IMR-90 (cell line): ENCODE data around the gene MACROD1. TPM values are rescaled to one million over a fixed set of nuclear protein-coding genes. Genes with fewer than 3 reads are reported as not detected.

Experiments used
- ATAC-seq: fragments of 200-7000 bp; cut with Tn5 transposase; 2 replicates; pipeline ENCODE4 v1.9.1; 2020; ENCODE audit warnings: low read depth, mild to moderate bottlenecking, moderate library complexity
- BruUV-seq: library from RNA; stranded (reverse); fragments of 400-500 nt; replicated peaks from 2 replicates; lab custom pipeline; 2021; lab: Mats Ljungman, UMichigan
- CTCF ChIA-PET: fragments of 300-600 bp; formaldehyde crosslinking; extraction: SDS; loops from one replicate; lab custom pipeline; 2021; ENCODE audit warnings: antibody characterized with exemption; lab: Yijun Ruan, JAX
- POLR2A ChIA-PET: fragments of 300-600 bp; sonication (Branson Sonifier 250); formaldehyde crosslinking; loops from one replicate; lab custom pipeline; 2022; ENCODE audit warnings: antibody characterized with exemption; ENCODE audit not compliant: unreplicated experiment; lab: Charles Lee
- DNase-seq: peaks from one replicate; pipeline ENCODE4 v3.0.0; 2013
- H2AFZ ChIP-seq: replicated peaks from 2 replicates; pipeline ENCODE3; 2013; ENCODE audit warnings: low read length, mild to moderate bottlenecking; ENCODE audit not compliant: poor library complexity
- H2AK5ac ChIP-seq: 2 replicates; pipeline ENCODE4 v1.6.1; 2013; ENCODE audit warnings: low read depth, low read length, inconsistent platforms
- H2AK9ac ChIP-seq: replicated peaks from 2 replicates; pipeline ENCODE3; 2013; ENCODE audit warnings: mild to moderate bottlenecking, low read depth, low read length, moderate library complexity; ENCODE audit not compliant: poor library complexity
- H2BK120ac ChIP-seq: 2 replicates; pipeline ENCODE4 v1.6.1; 2013; ENCODE audit warnings: low read depth, low read length, inconsistent platforms
- H2BK15ac ChIP-seq: 3 replicates; pipeline ENCODE4 v1.6.1; 2013; ENCODE audit warnings: low read depth, low read length, inconsistent platforms
- H2BK20ac ChIP-seq: 2 replicates; pipeline ENCODE4 v1.6.1; 2013; ENCODE audit warnings: low read depth, mild to moderate bottlenecking, inconsistent platforms, low read length, moderate library complexity
- H2BK5ac ChIP-seq: 2 replicates; pipeline ENCODE4 v1.6.1; 2013; ENCODE audit warnings: mild to moderate bottlenecking, low read depth, low read length, inconsistent platforms; ENCODE audit not compliant: poor library complexity, severe bottlenecking
- H3K14ac ChIP-seq: replicated peaks from 2 replicates; pipeline ENCODE4 v1.6.1; 2013; ENCODE audit warnings: low read depth, low read length, inconsistent platforms
- H3K18ac ChIP-seq: 2 replicates; pipeline ENCODE4 v1.6.1; 2013; ENCODE audit warnings: low read depth, low read length, control low read depth
- H3K23ac ChIP-seq: 2 replicates; pipeline ENCODE4 v1.6.1; 2013; ENCODE audit warnings: low read depth, low read length, inconsistent platforms
- H3K27ac ChIP-seq: 2 replicates; pipeline ENCODE4 v1.5.1; 2013; ENCODE audit warnings: mild to moderate bottlenecking, control low read depth, low read length; ENCODE audit not compliant: insufficient read depth
- H3K27me3 ChIP-seq: 2 replicates; pipeline ENCODE4 v1.6.1; 2013; ENCODE audit warnings: low read length; ENCODE audit not compliant: control insufficient read depth, insufficient read depth
- H3K36me3 ChIP-seq: 2 replicates; pipeline ENCODE4 v1.6.1; 2013; ENCODE audit warnings: low read length, mixed read lengths; ENCODE audit not compliant: control insufficient read depth, insufficient read depth
- H3K4ac ChIP-seq: 2 replicates; pipeline ENCODE4 v1.6.1; 2013; ENCODE audit warnings: low read depth, low read length, inconsistent platforms
- H3K4me1 ChIP-seq: 2 replicates; pipeline ENCODE4 v1.6.1; 2013; ENCODE audit warnings: low read length, mixed read lengths; ENCODE audit not compliant: control insufficient read depth, insufficient read depth
- H3K4me2 ChIP-seq: 2 replicates; pipeline ENCODE4 v1.6.1; 2013; ENCODE audit warnings: low read depth, mild to moderate bottlenecking, control low read depth, low read length, moderate library complexity
- H3K4me3 ChIP-seq: 2 replicates; pipeline ENCODE4 v1.5.1; 2013; ENCODE audit warnings: low read depth, mild to moderate bottlenecking, control low read depth, low read length, moderate library complexity; ENCODE audit not compliant: insufficient read depth
- H3K56ac ChIP-seq: 2 replicates; pipeline ENCODE4 v1.6.1; 2013; ENCODE audit warnings: low read length, inconsistent platforms; ENCODE audit not compliant: insufficient read depth; ENCODE audit errors: extremely low read depth
- H3K79me1 ChIP-seq, 2 experiments: 2 replicates each; pipeline ENCODE4 v1.6.1; 2013; ENCODE audit warnings: low read length in 2 of 2, inconsistent platforms in 1 of 2, low read depth in 1 of 2
- H3K9ac ChIP-seq: 2 replicates; pipeline ENCODE4 v1.6.1; 2013; ENCODE audit warnings: low read depth, low read length, control low read depth
- H3K9me1 ChIP-seq: 2 replicates; pipeline ENCODE4 v1.6.1; 2013; ENCODE audit warnings: low read length, inconsistent platforms; ENCODE audit not compliant: insufficient read depth
- H3K9me3 ChIP-seq: 2 replicates; pipeline ENCODE4 v1.6.1; 2013; ENCODE audit warnings: low read length; ENCODE audit not compliant: control insufficient read depth, insufficient read depth
- H4K20me1 ChIP-seq: 2 replicates; pipeline ENCODE4 v1.6.1; 2013; ENCODE audit warnings: low read length, inconsistent platforms; ENCODE audit not compliant: insufficient read depth
- H4K5ac ChIP-seq: 2 replicates; pipeline ENCODE4 v1.6.1; 2013; ENCODE audit warnings: mild to moderate bottlenecking, low read depth, low read length, control low read depth
- H4K8ac ChIP-seq, 2 experiments: 2 replicates each; pipeline ENCODE4 v1.6.1; 2013; ENCODE audit warnings: low read depth in 2 of 2, low read length in 2 of 2, control low read depth in 1 of 2, inconsistent platforms in 1 of 2
- H4K91ac ChIP-seq: 2 replicates; pipeline ENCODE4 v1.6.1; 2013; ENCODE audit warnings: low read depth, low read length, inconsistent platforms; ENCODE audit not compliant: insufficient read depth
- CHD1 ChIP-seq: IDR thresholded peaks from 2 replicates; pipeline ENCODE4 v1.6.1; 2012; ENCODE audit warnings: low read depth, low read length, improper control_type of control experiment
- FOS ChIP-seq: fragments of 150-350 bp; IDR thresholded peaks from 2 replicates; pipeline ENCODE4 v1.6.1; 2016; ENCODE audit warnings: low read depth, low read length
- WGBS, 2 experiments: methylation state at CpG; one replicate each; pipeline versions ENCODE4 v1.1.5 to v1.1.7; 2013; ENCODE audit warnings: missing lambda C conversion rate in 2 of 2; ENCODE audit not compliant: insufficient read length in 1 of 2; ENCODE audit errors: extremely low coverage in 2 of 2; 5-methylcytosine and 5-hydroxymethylcytosine counted together
- dilution Hi-C: fragments of 300-500 bp; cut with HindIII; formaldehyde crosslinking; loops from one replicate; pipeline ENCODE4 v1.14.3; 2018; ENCODE audit warnings: low sequenced_read_pairs; ENCODE audit not compliant: unreplicated experiment
- in situ Hi-C: fragments of 300-500 bp; cut with MboI; formaldehyde crosslinking; loops from 3 replicates; pipeline ENCODE4 v1.14.3; 2019; ENCODE audit warnings: low sequenced_read_pairs, inconsistent platforms, mixed read lengths
- intact Hi-C: fragments of 100-400 bp; cut with micrococcal nuclease; formaldehyde crosslinking; loops from 2 replicates; pipeline ENCODE4 v1.10.0; 2022
- polyA plus RNA-seq, 3 experiments: library from polyadenylated mRNA; depleted of rRNA; stranded (reverse); fragments of >200 nt; gene quantifications; 2 replicates each; pipeline ENCODE4 v1.2.3, GENCODE V29; 2012; ENCODE audit warnings: low replicate concordance in 1 of 3
- total RNA-seq: library from RNA; depleted of rRNA; stranded (reverse); fragments of >200 nt; gene quantifications from 2 replicates; pipeline ENCODE4 v1.2.3, GENCODE V29; 2012

The MACROD1 gene
- total and polyA plus RNA-seq, 2 of the 4 experiments (the other 2 are of a cell fraction), result 2.5 to 9.3 TPM

DNA sequence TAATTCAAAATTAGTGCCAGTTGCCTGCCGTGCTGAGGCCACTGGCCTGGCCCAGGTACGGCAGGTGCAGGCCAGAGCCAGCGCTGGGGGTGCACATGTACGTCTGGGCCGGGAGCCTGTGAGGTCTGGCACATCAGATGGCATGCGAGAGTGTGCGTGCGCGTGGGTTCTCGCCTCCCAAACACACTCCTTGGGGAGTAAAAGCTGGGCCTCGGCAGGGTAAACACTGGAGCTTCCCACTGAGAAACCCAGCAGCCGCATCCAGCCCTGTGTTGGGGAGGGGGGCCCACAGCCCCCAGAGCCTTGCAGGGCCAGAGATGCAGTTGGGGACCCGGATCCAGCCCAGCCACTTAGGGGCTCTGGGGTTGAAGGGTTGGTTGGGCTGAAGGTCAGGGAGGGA, 92.4 kb downstream of the MACROD1 start:
- no peaks in the 10 kb centered on the region for H3K4me1 ChIP-seq
- H3K56ac ChIP-seq, result no peak overlapping the region
- no peaks in the 10 kb centered on the region for H3K9me3 ChIP-seq
- no peak overlapping the region for H3K27ac ChIP-seq
- H2BK15ac ChIP-seq, result no peak overlapping the region
- no peak overlapping the region for H3K14ac ChIP-seq
- POLR2A ChIA-PET, result interaction anchor here (0.6 kb wide), 1 partner anchor 227 kb away, joined by 11 read pairs; no protein-coding TSS in a partner anchor
- no peak overlapping the region for H2BK120ac ChIP-seq
- H2BK20ac ChIP-seq, result no peak overlapping the region
- H3K36me3 ChIP-seq, result no peaks in the 10 kb centered on the region
- H4K91ac ChIP-seq, result no peak overlapping the region
- H2BK5ac ChIP-seq, result no peak overlapping the region
- no peak overlapping the region for H2AK5ac ChIP-seq
- H2AFZ ChIP-seq, result no peak overlapping the region
- WGBS, 2 experiments, result 72% methylated on average over 6 of the region's 13 CpGs; no CpG with 5 or more reads in 1 of the 2 experiments
- no peak overlapping the region for H4K5ac ChIP-seq
- H4K8ac ChIP-seq, result no peak overlapping the region
- TF ChIP-seq FOS (no peak), CHD1 (no peak)
- ATAC-seq (no peak), DNase-seq (no peak)
- H3K9ac ChIP-seq, result no peak overlapping the region
- H3K79me1 ChIP-seq, result no peaks in the 10 kb centered on the region
- no peak overlapping the region for H2AK9ac ChIP-seq
- H3K4me3 ChIP-seq, result no peak overlapping the region
- peaks cover 7% of the 10 kb centered on the region; the same call in 1 of the 2 replicates for H3K27me3 ChIP-seq
- no peak overlapping the region for H3K23ac ChIP-seq
- CTCF ChIA-PET, result no interaction called here
- intact Hi-C loops (no loop called here), in situ Hi-C loops (no loop called here), dilution Hi-C loops (no loop called here)
- peaks cover 12% of the 10 kb centered on the region; the same call in 1 of the 2 replicates for H4K20me1 ChIP-seq
- H3K18ac ChIP-seq, result no peak overlapping the region
- no peak overlapping the region for H3K4ac ChIP-seq
- no peak overlapping the region for H3K4me2 ChIP-seq
- no TSS peak for BruUV-seq
- 0 out of 2 replicates have a peak, but pooled peaks cover 3% of the 10 kb centered on the region for H3K9me1 ChIP-seq
